NCI-H146 (cell line): ENCODE measurements around the gene MAPK8IP1.
A peak's percentile ranks its signal among the peaks of the same experiment; 100 is the strongest.

Experiments
- DNase-seq: peaks from one replicate; lab custom pipeline; 2025; lab: John Stamatoyannopoulos, UW

The MAPK8IP1 gene

DNA sequence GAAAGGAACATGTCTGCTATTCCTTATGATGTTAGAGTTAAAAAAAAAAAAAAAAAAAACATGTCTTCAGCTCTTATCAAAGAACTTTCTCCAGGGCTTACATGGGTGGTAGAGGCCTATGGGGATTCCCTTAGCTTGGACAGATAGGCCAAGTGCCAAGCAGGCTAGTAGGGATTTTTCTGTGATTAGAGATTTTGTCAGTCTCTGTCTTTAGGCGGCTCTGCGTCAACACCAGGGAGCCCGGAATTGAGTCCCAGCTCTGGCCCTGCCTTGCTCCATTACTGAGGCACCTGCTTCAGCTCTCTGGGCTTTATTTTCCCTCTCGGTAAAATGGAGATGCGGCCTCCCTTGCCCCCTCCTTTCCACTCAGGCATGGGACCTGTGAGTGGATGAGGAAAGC is 25.1 kb upstream of the MAPK8IP1 start:
- DNase-seq, result no peak

DNA sequence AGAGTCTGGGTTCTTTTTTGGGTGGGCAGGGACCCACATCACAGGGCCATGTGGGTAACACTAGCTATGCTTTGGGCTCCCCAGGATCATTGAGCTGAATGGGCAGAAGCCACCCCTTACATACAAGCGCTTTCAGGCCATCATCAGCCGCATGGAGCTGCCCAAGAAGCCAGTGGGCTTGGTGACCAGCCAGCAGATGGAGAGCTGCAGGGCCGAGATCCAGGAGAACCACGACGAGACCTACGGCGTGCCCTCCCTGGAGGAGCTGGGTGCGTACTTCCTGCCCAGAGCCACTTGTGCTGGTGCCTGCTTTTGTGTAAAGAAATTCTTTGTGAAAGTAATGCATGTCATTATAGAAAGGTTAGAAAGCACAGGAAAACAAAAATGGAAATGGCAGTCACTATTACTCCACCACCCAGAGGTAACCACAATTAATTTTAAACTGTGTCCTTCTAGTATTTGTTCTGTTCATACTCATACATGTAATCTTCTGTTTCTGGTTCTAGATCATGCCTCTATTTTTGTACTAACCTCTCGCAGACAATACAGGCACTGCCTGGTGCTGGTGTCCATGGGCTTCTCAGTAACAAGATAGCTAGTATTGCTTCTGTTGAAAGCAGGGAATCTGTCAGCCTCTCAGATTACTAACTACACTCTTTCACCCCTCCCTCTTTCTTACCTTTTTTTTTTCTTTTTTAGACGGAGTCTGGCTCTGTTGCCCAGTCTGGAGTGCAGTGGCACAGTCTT is 24.5 kb upstream of the MAPK8IP1 start:
- DNase-seq, result no peak

DNA sequence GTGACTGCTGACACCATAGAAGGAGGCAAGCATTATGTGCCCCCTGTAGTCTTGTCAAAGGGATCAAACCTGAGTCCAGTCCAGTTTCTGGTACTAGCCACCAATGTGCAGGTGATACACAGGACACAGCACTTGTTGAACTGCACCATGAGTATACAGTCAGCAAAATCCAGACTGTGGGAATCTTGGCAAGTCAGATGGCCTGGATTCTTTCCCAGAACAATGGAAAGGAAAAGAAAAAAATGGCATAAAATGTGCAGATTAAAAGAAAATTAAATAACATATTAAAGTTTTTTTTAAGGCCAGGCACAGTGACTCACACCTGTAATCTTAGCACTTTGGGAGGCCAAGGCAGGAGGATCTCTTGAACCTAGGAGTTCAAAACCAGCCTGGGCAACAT is 21.4 kb upstream of the MAPK8IP1 start:
- DNase-seq, result no peak

DNA sequence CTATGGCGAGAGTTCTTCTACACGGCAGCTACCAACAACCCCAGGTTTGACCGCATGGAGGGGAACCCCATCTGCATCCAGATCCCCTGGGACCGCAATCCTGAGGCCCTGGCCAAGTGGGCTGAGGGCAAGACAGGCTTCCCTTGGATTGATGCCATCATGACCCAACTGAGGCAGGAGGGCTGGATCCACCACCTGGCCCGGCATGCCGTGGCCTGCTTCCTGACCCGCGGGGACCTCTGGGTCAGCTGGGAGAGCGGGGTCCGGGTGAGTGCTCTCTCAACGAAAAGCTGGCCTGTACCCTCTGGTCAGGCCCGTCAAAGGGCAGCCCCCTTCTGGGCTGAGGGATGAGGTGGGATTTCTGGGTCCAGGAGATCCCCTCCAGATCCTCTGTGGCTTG is 15.9 kb upstream of the MAPK8IP1 start:
- DNase-seq, result no peak

DNA sequence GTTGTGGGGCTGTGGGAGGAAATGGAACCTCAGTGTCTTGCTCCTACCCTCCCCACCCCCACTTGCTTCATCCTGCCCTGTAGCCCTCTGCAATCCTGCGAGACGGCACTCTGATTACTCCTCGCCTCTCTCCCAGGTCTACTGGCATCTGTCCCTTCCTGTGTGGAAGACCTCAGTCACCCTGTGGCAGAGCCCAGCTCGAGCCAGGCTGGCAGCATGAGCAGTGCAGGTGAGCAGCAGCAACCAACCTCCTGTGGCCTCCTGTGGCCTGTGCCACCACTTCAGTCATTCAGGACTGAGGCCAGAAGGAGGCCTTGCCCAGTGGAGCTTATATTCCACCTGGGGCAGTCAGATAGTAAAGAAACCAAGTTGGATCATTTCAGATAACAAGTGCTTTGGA is 14.7 kb upstream of the MAPK8IP1 start:
- DNase-seq, result no peak

DNA sequence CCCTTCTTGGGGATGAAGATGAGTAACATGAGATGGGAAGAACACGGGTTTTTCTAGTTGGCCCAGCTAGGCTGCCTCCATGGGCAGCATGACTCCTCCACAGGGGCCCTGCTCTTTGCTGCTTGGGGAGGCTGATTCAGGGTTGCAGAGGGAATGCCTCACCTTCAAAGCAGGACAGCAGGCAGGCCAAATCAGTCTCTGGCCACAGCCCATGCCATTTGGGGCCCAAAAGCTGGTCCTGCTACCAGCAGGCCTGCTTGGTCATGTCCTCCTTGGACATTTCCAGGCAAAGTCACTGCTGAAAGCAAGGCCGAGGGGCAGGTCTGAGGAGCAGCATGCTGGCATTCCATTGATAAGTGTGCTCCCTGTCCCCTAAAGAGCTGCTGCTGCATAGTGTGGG is 13.8 kb upstream of the MAPK8IP1 start:
- no peak for DNase-seq

DNA sequence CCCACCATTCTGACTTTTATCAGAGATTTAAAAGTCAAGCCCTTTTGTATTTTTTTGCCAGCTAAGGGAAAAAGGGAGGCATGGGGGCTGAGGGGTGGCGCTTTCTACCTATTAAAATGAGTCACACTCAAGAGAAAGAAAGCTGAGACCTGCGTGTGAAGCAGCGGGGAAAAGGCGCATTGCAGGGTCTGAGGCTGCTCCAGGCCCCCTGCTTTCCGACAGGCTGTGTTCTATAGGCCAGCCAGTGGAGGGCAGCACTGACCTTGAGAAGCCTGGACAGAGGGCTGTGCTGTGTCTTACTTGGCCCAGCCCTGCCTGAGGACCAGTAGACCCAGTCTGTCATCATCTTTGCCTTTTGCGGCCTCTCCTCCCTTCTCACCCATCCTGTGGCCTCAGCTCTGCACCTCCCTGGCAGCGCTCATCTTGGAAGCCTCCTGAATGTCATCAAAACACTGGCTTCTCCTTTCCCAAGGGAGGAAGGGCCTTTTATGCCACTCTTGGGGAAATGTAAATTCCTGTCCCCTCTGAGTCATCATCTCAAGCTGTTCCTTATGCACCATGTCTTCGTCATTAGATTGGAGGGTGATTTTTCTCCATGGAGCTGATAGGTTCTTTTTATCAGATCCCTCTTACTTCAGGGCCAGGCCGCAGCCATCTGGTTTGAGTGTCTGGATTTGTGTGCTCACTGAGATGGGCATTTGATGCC is 12.6 kb upstream of the MAPK8IP1 start:
- DNase-seq, result peak; percentile 71

DNA sequence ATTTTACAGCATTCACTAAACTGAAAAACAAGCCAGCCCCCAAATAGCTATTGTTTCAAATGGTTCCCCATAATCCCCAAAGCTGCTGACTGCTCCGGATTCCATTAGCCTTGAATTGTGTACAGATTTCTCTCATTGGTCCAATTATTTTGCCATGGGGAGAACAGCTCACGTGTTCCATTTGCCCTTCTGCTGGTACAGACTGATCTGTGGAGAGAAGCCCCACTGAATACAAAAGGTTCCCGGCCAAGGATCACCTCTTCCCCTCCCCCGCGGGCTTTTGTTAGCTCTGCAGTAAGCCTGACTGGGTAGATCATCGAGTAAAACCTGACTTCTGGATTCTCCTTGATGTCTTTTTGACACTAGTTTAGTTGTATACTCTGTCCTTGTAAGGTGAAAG is 9.1 kb upstream of the MAPK8IP1 start:
- no peak for DNase-seq

DNA sequence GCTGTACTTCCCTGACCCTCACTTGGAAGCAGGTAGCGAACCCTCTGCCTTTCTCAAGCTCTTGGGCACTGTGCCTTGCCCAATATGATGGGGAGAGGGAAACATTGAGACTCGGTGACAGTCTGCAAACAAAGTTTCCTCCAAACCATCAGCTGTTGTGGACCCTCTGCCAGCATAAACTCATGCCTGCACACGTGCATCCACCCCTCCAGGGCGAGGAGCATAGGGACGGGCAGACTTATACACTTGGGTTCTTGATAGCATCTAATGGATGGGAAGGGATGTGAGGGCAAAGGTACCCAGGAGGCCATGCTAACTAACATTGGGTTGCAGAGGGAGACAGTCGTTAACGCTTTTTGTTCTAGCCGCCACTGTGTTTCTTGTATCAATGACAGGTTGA is 8.2 kb upstream of the MAPK8IP1 start:
- DNase-seq, result no peak

DNA sequence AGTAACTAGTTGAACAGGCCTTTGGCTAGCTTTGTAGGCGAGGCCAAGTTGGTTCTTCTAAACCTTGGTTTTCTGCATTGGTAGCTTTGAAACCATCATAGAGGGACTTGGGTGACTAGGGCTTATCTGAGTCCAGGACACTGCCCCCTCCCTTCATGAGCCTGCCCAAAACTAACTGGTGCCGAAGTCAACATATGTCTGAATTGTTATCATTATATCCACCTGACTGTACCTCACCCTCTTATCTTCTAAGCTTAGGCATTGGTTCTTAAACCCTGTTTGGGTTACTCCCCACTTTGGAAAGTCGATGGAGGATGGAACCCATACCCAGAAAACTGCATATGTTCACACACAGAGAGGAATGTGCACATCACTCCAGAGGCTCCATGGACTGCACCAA is 7.6 kb upstream of the MAPK8IP1 start:
- DNase-seq, result no peak

DNA sequence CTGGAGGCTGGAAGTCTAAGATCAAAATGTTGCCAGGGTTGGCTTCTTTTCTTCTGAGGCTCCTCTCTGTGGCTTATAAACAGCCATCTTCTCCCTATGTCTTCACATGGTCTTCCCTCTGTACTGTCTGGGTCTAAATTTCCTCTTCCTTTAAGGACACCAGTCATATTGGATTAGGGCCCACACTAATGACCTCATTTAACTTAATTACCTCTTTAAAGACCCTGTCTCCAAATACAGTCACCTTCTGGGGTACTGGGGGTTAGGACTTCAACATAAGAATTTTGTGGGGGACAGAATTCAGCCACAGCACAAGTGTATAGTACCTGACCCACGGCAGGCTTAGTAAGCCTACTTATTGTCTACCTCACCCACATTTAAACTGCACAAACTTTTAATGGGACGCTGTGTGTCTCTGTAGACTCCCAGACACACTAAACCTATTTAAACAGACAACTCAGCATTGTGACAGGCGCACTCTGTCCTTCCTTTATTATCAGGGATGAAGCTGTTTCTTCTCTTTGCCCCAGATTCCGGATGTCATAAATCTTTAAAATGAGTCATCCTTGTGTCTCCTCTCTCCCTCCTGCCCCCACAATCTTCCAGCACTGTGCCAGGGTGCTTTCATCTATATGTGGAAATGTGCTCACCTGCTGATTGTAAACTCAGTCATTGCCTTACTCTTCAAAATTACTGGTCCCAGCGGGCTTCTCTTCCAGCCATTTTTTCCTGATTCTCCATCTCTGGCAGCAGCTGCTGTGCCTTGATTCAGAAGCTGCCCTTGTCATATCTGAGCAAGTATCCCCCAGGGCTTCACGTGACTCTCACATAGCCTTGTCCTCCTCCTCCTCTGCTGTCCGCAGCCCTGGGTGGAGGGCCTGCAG is 5.4 kb upstream of the MAPK8IP1 start:
- peak; percentile 30 for DNase-seq

DNA sequence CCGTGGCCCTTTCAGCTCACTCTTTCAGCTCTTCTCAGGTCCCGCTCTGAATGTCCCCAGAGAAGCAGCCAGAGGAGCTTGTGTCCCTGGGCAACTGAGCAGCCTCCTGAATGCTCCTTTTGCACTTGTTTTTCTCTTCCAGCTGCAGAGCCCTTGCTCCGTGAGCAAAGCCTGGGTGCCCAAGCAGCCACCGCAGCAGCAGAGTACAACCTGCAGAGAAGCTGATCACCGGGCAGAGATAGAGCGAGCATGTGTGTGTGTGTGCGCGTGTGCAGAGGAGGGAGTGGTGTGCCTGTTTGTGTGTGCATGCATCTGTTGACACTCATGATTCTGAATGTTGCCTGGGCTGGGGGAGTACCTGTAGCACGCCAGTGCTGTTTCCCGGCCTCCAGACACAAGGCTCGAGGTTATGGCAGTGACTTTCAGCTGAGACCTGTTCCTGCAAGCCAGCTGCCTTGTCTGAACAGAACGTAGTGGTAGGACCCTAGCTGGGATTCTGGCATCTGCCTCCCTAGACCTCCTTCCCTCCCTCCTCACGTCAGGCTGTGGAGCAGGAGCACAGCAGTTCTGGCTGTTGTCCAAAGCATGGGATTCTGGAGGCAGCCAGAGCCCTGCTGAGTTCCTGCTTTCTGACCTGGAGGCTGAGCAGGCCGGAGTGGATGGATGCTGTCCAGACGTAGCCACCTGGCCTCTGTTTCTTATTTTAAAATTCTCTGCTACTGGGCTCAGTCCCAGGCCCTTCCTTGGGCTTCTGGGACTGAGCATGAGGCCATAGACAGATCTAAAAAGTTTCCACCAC is 4.5 kb upstream of the MAPK8IP1 start:
- no peak for DNase-seq

DNA sequence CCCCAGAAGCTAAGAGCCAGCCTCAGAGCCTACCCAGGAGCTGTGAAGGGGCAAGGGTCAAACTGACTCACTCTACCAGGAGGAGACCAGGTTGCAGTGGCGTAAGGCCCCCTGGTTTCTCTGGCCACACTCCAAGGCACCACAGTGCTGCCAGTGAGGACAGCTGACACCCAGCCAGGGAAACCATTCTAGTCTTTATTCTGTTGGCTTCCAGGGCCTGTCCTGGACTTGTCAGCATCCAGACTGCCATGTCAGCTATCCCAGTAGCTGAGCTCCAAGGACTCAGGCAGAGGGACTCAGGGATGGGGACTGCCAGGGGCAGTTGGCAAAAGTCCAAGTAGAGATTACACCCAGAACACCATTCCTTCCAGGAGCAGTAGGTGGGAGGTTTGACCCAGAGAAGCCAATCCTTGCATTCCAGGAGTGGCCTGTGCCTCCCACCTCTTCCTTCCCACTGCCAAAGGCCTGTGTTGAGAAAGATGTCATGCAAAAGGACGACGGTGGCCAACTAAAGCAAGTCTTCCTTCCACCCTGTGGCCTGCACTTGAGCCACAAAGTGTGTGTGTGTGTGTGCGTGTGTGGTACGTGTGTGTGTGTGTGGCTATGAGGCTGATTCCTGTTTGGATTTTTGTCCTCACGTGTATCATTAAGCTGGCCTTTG is 3.6 kb upstream of the MAPK8IP1 start:
- DNase-seq, result no peak

DNA sequence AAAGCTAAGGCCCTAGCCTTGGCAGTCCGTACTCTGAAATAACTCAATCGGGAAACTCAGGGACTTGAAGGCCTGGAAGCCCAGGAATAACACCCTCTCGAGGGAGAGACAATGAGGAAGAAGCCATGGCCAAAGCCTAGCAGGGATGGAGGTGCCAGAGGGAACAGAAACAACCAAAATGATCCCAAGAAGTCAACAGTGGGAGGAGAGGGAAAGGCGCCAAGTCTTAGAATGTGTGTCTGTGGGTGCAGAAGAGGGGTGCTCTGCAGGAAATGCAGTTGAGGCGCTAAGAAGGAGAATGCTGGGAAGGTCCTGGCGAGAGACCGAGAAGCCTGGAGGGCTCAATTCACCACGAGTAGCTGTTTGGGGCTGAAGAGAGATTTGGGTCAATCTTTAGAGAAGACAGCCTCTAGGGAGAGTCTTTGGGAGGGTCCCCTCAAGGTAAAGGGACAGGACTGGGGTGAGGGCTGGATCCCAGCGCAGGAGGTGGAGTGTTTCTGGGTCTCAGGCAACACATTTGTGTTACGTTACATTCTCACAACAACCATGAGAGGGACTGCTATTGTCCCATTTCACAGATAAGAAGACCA is 760 bp upstream of the MAPK8IP1 start:
- no peak for DNase-seq

DNA sequence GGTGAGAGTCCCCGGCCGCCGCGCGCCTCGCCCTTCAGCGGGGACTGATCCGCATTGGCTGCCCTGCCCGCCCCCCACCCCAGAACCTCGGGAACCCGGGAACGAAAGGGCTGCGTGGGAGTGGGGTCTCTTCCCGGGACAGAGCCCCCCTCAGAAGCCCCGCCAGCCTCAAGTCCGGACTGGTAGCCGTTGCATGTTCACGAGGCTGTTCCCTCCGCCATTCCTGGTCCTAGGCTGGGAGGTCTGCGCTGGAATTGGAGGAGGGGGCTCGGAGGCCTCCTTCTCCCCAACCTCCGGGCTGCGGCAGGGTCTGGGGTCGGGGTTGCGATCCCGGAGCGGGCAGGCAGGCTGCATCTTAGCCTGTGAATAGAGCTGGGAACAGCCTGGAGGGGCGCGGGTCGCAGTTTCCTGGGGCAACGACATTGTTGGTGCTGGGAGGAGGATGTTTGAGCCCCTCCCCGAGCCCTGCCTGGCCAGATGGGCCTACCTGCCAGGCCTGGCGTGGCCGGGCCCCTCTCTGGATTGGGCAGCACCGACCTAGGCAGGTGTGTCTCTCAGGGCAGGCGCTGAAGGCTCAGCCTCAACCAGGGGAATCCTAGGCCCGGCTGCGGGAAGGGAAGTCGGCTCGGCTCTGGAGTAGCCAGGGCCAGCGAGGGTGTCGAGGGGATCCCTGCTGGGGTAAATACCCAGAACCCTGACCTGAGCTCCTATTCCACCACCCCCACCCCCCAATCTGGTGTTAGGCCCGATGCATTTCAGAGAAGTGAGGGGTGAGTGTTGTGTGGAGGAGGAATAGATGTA is 670 bp downstream of the MAPK8IP1 start:
- peak; percentile 58 for DNase-seq

DNA sequence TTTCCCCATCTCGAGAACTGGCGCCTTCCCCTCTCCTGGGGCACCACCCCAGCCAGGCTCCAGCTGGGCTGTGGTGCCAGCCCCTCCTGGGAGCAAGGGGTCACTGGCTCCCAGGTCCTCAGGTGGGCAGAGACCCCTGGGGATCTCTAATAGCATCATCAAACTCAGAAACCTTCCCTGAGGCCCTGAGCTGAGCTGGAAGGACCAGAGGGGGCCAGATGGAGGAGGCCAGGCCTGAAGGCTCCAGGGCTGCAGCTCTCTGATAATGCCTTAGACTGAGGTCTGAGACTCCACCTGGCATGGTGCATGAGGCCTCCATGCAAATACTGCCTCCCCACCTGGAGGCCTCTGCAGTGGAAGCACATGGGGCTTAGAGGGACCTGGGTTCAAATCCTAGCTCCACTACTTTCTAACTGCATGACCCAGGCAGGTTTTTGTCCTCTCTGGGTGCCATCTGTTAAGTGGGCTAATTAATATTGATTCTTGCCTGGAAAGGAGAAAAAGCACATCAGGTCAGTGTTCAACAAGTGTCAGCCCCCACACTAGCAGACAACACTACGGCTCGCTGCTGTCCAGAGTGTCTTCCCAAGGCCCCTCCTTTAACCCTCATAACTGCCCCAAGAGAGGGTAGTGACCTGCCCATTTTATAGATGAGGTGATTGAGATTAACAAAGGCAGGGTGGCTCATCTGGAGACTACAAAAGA is 1.5 kb downstream of the MAPK8IP1 start:
- DNase-seq, result no peak

DNA sequence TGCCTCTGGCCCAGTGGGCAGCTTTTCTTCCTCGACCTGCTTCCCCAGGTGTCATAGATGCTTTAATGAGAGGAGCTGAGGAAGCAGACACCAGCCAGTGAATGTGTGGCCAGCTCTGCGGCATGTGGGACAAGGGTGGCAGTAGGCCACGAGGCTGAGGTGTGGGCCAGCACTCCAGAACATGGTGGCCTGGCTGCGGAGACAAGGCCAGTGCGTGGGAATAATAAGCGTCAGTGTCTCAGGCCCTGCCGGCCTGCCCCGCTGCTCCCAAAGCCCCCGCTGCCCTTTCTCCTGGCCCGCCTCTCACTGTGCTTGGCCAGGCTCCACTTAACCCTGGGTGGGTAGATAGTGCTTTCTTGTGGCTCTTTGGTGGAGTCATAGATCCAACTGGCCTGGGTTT is 2.1 kb downstream of the MAPK8IP1 start:
- no peak for DNase-seq

DNA sequence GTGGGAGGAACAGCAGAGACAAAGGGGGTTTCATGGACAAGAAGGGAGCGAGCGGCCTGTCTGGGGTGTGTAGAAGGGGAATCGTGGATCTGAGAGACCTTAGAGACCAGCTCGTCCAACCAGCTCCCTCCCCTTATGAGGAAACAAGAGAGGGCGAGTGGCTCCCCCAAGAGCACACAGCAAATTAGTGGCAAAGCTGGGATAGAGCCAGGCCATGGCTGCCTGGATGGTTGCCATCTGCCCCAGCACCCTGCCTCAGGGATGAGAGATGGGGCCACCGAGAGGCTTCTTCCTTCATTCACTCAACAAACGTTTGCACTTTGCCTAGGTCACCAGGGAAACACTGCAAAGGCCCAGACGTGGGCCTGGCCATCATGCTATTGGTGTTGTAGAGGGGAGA is 4.1 kb downstream of the MAPK8IP1 start:
- DNase-seq, result no peak

DNA sequence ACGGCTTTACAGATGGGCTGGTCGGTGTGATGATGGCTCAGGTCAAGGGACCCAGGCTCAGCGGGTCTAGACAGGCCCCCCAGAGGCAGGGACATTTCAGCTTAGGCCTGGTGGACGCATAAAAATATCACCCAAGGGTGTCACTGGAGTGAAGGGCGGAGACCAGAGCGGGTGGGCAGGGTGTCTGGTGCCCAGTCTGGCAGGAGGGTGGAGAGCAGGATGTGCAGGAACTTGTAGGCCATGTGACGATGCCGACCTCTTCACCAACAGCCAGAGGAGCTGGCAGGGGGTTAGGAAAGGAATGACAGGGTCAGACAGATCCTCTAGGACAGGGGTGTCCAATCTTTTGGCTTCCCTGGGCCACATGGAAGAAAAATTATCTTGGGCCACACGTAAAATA is 4.5 kb downstream of the MAPK8IP1 start:
- no peak for DNase-seq
